Endothelial cell of umbilical vein (primary cell): Measurements from ENCODE around the gene TCP11.

Experiments used
- CTCF ChIP-seq, 2 donors: IDR thresholded peaks; 1 replicate in 1 of 2; 2 replicates in 1 of 2; pipeline ENCODE4 v1.5.1; 2011; ENCODE audit warnings: low read length in 2 of 2, mild to moderate bottlenecking in 2 of 2, moderate library complexity in 2 of 2, control low read depth in 1 of 2, inconsistent platforms in 1 of 2, low read depth in 1 of 2; ENCODE audit not compliant: insufficient read depth in 1 of 2; ENCODE audit errors: extremely low read depth in 1 of 2
- JUN ChIP-seq: IDR thresholded peaks from 2 replicates; pipeline ENCODE4 v1.6.1; 2011; ENCODE audit warnings: borderline replicate concordance, low read depth; ENCODE audit not compliant: insufficient read length, insufficient read depth
- POLR2A ChIP-seq: IDR thresholded peaks from 2 replicates; pipeline ENCODE4 v1.6.1; 2012; ENCODE audit warnings: low read depth, mild to moderate bottlenecking, control low read depth, low read length

GRCh38 chr6:35080821-35081425 lies 60.2 kb downstream of the TCP11 start:
- TF ChIP-seq CTCF (IDR thresholded peaks at IDR 0.05; ENCODE audit: extremely low read depth in 1 of 2, insufficient read depth in 1 of 2, low read depth in 1 of 2, low read length in 2 of 2) (no peak), JUN (no peak), POLR2A (no peak)
